Myocyte (in vitro differentiated cells): Measurements from ENCODE around the gene GYS2. TPM values are rescaled to one million over a fixed set of nuclear protein-coding genes. Genes with fewer than 3 reads are reported as not detected.
A peak's percentile ranks its signal among the peaks of the same experiment; 100 is the strongest.
"Not testable (repeated sequence)": the region's sequence is repeated elsewhere in the genome, so short reads cannot be mapped to it uniquely, and the experiment has no call there.

Source experiments
- DNase-seq: peaks from one replicate; pipeline ENCODE4 v3.0.0-alpha.2; 2012; ENCODE audit warnings: low read depth
- polyA plus RNA-seq: library from polyadenylated mRNA; unstranded; fragments of >200 nt; gene quantifications from one replicate; pipeline ENCODE4 v1.2.1, GENCODE V29; 2012; ENCODE audit warnings: missing spikeins
- total RNA-seq: library from RNA; depleted of rRNA; stranded (reverse); fragments of >200 nt; gene quantifications from 2 replicates; pipeline ENCODE4 v1.2.3, GENCODE V29; 2014

The GYS2 gene
- total RNA-seq, result not detected in 2 replicates
- not detected for polyA plus RNA-seq

DNA sequence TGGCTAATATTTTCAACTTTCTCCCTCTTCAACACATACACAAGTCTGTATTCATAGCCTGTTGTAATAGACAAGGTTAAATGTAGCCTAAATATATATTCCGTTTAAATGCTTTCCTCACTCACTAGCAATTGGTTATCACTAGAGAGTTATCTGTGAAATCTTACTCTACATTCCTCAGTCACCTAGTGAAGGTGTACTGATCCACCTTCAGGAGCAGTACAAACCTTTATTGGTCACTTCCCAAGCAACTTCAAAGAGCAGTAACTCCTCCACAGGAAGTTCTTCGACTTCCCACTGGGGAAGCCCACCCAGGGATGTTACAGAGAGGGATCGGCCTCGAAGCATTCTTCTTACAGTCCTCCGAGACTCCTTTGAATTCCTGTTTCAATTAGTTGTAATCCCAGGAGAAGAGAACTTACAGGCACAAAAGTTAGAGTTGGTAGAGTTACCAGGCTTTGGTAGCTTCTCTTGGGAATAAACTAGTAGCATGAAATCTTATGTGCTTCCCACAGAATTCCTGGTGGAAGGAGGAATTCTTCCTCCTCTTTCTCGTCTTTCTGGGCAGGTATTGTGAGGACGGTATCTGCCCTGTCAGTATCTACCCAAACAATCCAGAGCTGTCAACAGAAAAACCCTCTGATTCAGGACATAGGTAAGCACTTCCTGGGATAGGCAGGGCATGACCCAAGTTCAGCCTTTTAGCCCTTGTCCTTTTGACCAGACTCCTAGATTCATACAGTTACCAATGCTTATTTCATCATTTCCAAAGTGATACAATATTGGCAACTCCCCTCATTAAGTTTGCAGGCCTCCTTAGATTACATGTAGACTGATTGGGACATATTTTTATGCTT is at the start of gene GYS2:
TSS of gene GYS2 (minus strand) at position 603 of the 857 bp plus-strand sequence. CDS start at position 348, 255 bp downstream.
- no peak for DNase-seq

DNA sequence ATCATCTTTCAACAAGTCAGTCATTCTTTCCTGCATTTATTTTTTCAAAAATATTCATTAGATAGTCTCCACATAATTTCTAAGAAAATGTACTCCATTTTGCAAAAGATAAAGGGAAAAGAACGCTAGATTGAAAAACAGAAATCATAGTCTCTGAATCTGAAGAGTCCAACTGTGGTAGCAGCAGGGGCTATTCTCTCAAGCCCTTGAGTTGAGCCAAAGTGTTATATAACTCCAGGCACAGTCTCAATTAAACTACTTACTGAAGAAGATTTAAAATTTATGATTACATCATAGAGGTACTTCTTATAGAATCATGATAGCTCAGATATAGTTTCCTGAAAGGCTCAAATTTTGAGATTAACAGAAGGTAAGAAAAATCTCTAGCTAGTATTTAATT is 47.2 kb upstream of the GYS2 start:
- DNase-seq, result no peak

DNA sequence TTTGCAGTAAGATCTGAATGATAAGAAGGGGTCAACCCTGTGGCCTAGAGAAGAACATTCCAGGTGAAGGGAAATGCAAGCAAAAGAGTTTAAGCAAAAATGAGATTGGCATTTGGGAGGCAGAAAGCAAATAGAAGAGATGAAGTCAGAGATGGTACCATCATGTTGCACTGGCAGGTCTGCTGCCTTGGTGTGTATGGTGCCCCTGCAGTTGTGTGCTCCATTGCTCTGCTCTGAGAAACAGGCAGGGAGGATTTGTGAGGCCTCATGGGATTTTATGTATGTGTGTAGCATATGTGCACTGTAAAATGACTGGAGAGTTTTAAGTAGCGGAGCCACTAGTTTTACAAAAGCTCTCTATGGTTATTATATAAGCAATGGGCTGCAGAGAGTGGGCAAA is 46.4 kb upstream of the GYS2 start:
- no peak for DNase-seq

DNA sequence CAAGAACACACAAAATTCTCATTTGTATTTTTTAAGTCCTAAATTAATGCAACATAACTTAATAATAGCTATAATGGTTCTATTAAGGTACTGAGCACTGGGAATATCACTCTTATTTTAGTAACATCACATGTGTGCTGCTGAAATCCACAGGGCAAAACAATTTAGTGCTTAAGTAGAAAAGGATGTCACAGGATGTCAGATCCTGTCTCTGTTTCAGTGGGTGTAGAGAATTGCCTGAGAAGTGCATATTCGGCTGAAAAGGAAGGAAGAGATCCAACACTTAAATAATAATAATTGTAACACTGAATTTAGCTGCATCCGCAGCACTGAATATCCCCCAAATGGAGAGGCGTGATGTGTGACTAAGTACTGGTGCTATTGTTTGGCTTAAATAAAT is 44.4 kb upstream of the GYS2 start:
- DNase-seq, result no peak

DNA sequence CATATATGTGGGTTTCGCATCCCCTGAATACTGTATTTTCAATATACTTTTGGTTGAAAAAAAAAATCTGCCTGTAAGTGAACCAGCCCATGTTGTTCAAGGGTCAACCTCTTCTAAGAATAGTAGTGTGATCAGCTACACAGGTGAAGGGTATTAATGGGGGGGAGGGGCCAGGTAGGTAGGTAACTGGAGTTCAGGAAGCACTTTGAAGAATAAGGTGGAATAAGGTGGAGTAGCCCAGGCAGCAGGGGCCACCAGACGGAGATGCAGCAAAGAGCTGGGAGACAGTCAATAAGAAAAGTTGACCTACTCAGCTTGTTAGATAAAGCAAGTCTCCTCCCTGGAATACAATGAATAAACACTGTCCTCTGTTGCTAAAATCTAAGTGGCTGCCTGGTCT is 43.7 kb upstream of the GYS2 start:
- DNase-seq, result no peak

DNA sequence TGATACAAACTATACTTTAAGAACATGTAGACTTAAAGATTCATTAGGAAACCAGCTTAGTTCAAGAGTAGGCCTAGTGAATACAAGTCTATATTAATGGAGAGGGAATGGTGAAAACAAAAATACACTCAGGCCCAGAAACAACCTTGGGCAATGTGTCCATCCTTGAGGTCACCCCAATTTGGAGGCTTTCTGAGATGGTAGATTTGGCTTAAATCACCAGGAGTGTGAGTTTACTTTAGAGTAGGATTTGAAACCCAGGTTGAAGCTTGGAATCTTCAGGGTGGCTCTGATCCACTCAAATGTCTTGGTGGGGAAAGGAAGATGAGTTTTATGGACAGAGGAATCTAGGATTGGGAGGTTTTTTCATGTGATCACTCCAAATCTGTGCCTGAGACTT is 42.5 kb upstream of the GYS2 start:
- DNase-seq, result no peak

DNA sequence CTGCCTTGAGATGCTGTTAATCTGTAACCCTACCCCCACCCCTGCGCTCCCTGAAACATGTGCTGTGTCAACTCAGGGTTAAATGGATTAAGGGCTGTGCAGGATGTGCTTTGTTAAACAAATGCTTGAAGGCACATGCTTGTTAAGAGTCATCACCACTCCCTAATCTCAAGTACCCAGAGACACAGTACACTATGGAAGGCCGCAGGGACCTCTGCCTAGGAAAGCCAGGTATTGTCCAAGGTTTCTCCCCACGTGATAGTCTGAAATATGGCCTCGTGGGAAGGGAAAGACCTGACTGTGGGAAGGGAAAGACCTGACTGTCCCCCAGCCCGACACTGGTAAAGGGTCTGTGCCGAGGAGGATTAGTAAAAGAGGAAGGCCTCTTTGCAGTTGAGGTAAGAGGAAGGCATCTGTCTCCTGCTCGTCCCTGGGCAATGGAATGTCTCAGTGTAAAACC is 40.4 kb upstream of the GYS2 start:
- DNase-seq, result not testable (repeated sequence)

DNA sequence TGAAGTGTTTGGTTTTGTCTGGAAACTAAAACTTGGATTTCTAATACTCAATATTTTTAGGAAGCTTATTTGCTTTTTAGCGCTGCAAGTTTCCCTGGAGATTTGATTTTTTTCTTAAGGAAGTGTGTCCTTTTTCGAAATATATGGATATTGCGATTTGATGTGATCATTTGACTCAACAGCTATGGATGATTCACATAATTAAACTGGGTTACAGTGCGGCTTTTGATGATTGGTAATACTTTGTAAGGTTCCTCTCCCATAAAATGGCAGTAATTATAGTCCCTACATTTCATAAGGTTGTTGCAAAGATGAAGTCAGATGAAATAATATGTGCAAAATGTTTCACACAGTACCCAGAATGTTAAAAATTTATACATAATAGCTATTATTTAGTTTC is 39.9 kb upstream of the GYS2 start:
- no peak for DNase-seq

DNA sequence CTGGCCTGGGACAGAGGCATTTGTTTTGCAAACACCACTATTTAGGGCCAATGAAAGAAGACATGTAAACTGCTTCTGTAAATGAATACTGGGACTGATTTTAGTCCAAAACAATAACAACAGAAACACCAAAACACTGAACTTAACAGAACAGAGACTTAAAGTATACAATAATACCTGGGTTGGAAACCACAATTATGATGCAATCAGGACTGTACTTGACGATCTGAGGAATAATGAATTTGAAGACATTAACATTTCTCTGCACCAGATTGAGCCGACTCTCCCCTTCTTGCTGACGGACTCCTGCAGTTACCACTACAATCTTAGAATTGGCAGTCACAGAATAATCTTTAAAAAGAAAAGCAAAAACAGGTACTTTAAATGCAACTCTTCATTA is 39.1 kb upstream of the GYS2 start:
- no peak for DNase-seq

DNA sequence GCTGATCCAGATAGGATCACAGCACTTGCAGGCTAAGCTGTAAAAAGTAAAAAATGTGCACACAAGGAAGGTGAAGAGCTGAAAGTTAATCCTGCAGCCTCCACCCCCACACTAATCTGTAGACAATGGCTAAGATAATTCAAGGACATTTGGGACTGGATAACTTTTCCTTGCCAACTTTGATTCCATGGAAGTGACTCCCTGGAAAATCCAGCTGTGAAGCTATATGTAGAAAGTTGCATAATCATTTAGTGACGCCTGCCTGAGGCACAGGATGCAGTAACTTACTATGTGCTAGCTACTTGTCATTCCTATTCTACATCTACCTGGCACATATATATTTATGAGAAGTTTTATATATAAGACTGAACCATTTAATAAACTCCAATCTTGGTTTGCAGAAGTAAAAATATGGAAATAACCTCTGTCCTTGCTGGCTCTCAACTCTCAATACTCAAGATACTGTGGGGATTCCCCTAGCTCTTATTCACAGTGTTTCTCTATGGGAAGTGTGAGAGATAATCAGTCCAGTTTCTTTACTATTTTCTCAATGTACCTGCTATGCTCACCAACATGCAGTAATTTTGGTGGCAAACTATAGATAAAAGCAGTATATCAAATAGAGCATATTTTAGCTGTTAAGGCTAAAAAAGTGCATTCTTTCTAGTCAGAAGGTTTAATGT is 38.2 kb upstream of the GYS2 start:
- no peak for DNase-seq

DNA sequence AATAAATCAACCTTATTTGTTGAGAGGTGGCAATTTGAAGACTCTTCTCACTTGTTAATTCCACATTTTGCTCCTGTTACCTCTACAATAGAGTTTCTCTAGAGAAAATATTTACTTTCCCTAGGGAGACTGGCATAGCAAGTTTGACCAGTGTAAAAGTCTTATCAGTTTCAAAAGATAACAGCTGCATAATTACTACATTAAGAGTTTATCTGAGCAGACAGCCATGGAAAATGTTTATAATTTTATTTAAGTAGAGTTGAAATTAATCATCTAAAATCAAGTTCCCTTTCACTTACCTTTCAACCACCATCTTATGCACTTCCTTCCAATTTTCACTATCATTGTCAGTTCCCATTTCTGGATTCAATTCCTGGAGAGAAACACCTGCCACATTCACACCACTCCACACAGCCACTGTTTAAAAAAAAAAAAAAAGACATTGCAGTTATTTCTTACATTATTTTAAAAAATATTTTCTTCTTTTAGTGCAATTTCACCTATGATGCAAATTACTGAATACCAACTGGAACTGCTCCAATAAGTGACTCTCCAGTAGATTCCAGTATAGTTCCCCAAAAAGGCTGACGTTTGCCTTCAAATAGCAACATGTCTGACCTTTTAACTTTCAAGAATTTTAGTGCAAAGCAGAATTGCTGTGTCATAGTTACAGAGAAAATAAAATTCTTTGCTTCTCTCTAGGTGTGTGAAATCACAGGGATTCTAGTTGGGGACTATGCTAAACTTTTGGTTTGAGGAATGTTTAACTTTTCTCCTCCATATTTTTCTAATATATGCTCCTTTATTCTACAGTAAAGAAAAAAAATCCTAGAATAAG is 33.6 kb upstream of the GYS2 start:
- no peak for DNase-seq

DNA sequence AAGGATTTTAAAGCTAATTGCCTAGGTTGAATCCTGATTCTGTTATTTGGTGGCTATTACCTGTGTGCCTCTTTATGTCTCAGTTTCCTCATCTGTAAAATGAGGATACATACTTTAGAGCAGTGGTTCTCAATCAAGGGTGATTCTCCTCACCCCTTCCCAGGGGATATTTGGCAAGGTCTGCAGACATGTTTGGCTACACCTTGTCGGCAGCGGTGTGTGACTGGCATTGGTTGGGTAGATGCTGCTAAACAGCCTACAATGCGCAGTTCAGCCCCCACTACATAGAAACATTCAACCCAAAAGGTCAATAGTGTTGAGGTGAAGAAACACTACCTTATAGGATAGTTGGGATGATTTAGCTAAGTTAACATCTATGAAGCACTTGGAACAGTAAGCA is 29.6 kb upstream of the GYS2 start:
- no peak for DNase-seq

DNA sequence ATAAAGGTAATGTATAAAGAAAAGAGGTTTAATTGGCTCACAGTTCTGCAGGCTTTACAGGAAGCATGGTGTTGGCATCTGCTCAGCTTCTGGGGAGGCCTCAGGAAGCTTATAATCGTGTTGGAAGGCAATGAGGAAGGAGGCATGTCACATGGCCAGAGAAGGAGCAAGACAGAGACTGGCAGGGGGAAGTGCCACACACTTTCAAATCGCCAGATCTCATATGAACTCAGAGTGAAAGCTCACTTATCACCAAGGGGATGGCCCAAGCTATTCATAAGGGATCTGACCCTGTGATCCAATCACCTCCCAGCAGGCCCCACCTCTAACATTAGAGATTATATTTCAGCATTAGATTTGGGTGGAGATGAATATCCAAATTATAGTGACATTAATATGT is 26.7 kb upstream of the GYS2 start:
- DNase-seq, result no peak

DNA sequence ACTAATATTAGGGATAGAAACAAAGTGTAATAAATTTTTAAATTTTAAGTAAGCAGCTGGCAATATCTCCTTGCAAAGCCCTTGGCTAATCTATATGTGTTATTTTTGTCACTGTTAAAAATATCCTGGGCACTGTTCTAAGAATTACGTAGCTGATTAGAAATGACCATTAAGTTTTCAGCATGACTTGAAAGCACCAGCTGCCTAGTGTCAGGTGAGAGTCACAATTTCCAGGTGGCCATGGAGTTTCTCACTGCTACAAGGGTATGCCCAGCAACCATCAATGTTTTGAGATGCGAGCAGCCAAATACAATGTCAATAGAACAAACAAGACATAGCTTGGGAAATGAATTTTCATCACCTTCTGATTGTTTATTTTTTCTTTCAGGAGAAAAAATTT is 23.3 kb upstream of the GYS2 start:
- DNase-seq, result no peak

DNA sequence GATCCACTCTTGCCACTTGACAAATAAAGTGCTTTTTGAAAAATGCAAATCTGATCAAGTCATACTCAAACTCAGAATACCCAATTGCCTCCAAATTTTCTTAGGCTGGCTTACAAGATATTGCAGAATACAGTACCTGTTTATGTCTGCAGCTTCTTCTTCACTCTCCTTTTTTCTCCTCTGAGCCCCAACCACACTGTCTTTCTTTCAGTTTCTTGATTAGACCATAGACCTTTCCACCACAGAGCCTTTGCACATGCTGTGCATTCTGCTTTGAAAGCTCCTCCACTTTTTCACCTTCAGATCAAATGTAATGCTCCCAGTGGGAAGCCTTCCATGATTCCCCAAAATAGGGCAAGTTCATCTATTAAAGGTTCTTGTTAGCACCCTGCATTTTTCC is 13.9 kb upstream of the GYS2 start:
- no peak for DNase-seq

DNA sequence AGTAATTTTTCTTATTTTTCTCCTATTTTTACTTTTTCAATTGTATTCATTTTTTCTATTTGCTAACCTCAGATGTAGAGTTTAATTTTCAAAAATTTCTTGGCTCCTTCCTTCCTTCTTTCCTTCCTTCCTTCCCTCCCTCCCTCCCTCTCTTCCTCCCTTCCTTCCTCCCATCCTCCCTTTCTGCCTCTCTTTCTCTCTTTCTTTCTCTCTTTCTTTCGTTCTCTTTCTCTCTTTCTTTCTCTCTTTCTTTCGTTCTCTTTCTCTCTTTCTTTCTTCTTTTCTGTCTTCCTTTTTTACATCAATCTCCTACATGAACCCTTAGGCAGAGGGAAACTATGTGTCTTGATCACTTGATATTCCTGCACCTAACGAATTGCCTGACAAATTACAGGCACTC is 12.4 kb upstream of the GYS2 start:
- DNase-seq, result no peak

DNA sequence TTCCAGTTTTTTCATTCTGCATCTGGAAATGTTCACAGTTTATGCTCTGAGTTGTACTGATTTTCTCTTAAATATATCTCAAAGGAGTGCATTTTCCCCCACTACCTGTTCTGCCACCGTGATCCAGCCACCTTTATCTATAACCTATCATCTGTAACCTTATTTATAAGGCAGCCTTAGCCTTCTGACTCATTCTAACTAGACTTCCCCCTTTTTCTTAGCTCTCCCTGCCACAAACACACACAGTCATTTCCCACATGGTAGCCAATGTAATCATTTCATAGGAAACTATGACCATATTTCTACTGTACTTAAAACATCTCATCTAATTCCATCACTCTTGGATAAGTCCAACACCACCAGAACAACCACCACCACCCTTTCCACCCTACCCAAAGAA is 10.8 kb upstream of the GYS2 start:
- no peak for DNase-seq

DNA sequence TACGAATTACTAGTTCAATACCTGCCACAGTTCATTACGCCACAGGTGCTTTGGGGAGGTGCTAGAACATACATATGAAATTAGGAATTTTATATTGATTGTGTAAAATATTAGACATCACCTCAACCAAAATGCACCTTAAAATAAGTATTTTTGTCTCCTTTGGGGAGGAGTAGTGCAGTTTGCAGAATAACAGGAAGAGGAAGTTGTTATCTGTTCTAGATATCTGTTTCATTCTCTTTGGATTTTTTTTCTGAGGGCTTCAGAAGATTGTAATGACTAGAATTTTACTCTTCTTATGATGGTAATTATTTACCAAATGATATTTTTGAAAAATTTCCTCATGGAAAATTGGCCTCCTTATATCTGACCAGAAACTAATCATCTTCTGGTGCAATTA is 9.9 kb upstream of the GYS2 start:
- DNase-seq, result no peak

DNA sequence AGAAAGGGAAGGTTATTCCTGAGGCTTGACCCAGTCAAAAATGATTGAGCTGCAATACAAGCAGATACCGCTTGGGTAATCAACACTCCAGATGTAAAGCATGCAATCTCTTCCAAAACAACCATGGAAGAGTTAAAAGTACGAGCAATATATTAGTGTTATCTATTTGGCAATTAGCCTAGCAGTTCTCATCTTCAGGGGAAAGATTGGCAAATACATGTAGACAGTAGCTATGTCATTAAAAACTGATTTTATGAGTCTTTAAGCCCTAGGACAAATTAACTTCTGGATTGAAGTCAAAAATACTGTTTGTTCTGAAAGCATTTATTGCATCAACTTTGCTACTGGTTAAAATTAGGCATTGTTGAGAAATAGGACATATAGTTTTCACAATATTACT is 9.3 kb upstream of the GYS2 start:
- DNase-seq, result no peak

DNA sequence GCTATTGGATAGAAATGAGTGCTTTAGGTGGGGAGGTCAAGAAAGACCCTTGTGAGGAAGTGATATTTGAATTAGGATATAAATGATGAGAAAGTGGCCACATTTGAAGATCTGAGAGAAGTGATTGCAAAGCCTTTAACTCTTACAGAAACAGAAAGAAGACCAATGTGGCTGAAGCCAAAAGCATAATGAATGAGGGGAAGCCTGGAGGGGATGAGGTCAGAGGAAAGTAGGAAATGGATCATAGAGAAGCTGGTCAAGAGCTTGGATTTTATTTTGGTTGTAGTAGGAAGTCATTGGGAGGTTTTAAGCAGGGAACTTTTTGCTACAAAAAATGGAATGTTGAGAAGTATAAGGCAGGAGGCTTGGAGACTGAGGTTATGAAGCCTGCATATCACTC is 3.5 kb upstream of the GYS2 start:
- no peak for DNase-seq

DNA sequence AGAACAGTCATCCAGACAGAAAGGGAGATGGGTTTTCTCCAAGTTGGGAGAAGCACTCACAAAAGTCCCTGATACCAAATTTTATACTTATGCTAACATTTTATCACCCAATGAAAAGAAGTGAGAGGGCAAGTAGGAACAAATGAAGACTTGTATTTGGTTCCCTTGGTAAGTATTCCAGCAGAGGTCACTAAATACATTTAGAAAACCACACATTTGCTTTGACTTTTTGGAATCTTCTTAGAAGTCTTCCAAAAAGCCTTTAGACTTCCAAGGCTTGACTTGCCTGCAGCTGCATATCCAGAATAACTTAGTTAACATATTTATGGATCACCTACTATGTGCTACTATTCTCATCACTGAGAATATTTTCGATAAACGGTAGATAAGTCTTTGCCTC is 3.1 kb upstream of the GYS2 start:
- peak; percentile 23 for DNase-seq

DNA sequence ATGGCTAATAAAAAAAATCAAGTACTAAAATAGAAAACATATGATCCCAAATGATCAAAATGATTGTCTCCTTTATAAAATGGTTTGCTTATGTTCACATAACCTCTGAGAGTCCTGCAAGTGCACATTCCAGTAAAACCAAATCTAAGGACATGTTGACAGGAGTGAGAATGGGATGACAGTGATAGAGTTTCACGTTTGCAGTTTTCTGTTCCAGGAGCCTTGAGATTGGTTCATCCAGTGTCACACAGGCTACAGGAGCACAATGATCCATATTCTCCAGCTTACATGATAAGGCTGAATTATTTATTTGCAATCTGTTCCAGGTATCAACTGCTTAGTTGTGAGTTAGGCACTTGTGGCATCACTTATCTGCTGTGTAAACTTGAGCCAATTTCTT is 1.5 kb upstream of the GYS2 start:
- no peak for DNase-seq
